Measurements from ENCODE around the gene PGLYRP3. TPM values are rescaled to one million over a fixed set of nuclear protein-coding genes. Genes with fewer than 3 reads are reported as not detected.
"Not testable (repeated sequence)": the region's sequence is repeated elsewhere in the genome, so short reads cannot be mapped to it uniquely, and the experiment has no call there.

The PGLYRP3 gene
- total RNA-seq, 1 donor from 2014 or later = not detected

- intact Hi-C loops (cut with DNase I) = no loop called here
- no peak overlapping the region for H3K4me3 ChIP-seq
- H3K27me3 ChIP-seq = no peaks in the 10 kb centered on the region
- H3K9me3 ChIP-seq = peaks cover 0 to 1% of the 10 kb centered on the region in 2 donors
- H3K4me1 ChIP-seq = no peaks in the 10 kb centered on the region
- no peaks in the 10 kb centered on the region for H3K36me3 ChIP-seq
- no peak overlapping the region for H3K27ac ChIP-seq
- TF ChIP-seq, protein P1, sequence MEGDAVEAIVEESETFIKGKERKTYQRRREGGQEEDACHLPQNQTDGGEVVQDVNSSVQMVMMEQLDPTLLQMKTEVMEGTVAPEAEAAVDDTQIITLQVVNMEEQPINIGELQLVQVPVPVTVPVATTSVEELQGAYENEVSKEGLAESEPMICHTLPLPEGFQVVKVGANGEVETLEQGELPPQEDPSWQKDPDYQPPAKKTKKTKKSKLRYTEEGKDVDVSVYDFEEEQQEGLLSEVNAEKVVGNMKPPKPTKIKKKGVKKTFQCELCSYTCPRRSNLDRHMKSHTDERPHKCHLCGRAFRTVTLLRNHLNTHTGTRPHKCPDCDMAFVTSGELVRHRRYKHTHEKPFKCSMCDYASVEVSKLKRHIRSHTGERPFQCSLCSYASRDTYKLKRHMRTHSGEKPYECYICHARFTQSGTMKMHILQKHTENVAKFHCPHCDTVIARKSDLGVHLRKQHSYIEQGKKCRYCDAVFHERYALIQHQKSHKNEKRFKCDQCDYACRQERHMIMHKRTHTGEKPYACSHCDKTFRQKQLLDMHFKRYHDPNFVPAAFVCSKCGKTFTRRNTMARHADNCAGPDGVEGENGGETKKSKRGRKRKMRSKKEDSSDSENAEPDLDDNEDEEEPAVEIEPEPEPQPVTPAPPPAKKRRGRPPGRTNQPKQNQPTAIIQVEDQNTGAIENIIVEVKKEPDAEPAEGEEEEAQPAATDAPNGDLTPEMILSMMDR (IDR thresholded peaks at IDR 0.05) = no peak
- DNase-seq (ENCODE audit: low spot score in 2 of 2) = no peak
Observed at GRCh38 chr1:153336650-153337049, 23.9 kb upstream of the PGLYRP3 start.

DNA sequence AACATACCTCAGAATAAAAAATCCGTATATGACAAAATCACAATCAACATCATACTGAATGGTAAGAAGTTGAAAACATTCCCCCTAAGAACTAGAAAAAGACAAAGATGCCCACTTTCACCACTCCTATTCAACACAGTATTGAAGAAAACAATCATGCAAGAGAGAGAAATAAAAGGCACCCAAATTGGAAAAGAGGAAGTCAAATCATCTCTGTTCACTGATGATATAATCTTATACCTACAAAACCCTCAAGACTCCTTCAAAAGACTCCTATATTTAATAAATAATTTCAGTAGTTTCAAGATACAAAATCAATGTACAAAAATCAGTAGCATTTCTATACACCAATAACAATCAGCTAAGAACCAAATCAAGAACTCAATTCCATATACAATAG is 21.1 kb upstream of the PGLYRP3 start:
- H3K9me3 ChIP-seq = peaks cover 0 to 13% of the 10 kb centered on the region in 2 donors
- TF ChIP-seq, protein P1 (IDR thresholded peaks at IDR 0.05) = no peak
- no peaks in the 10 kb centered on the region for H3K4me1 ChIP-seq
- no peaks in the 10 kb centered on the region for H3K36me3 ChIP-seq
- DNase-seq (ENCODE audit: low spot score in 2 of 2) = no peak
- no peak overlapping the region for H3K4me3 ChIP-seq
- intact Hi-C loops (cut with DNase I) = no loop called here
- H3K27ac ChIP-seq = no peak overlapping the region
- no peaks in the 10 kb centered on the region for H3K27me3 ChIP-seq

DNA sequence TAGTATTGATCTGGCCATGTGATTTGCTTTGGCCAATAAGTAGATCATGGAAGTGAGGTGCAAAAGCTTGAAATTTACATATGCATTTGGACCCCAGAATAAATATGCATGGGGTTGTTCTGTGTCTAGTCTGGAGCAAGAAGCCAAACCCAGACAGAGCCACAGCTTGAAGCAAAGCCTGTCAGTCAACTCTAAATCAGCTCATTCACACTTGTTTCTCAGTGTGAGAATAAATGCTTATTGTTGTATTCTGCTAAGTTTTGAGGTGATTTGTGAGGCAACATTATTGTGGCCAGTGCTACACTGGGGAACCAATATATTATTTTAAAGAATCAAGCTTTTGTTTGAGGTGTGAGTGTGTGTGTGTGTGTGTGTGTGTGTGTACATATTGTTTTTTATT is 12.2 kb upstream of the PGLYRP3 start:
- TF ChIP-seq, protein P1 (IDR thresholded peaks at IDR 0.05) = no peak
- H3K9me3 ChIP-seq = peaks cover 0 to 42% of the 10 kb centered on the region in 2 donors
- intact Hi-C loops (cut with DNase I) = no loop called here

GRCh38 chr1:153322568-153322967 is 9.8 kb upstream of the PGLYRP3 start:
- H3K9me3 ChIP-seq = peaks cover 0 to 34% of the 10 kb centered on the region in 2 donors
- TF ChIP-seq, protein P1 (IDR thresholded peaks at IDR 0.05) = no peak
- no peaks in the 10 kb centered on the region for H3K27me3 ChIP-seq
- intact Hi-C loops (cut with DNase I) = no loop called here
- H3K4me1 ChIP-seq = no peaks in the 10 kb centered on the region
- H3K27ac ChIP-seq = no peak overlapping the region
- H3K36me3 ChIP-seq = no peaks in the 10 kb centered on the region
- no peak overlapping the region for H3K4me3 ChIP-seq
- DNase-seq (ENCODE audit: low spot score in 2 of 2) = no peak

More for the DNA sequence above, 12.2 kb upstream of the PGLYRP3 start:
- H3K36me3 ChIP-seq = no peaks in the 10 kb centered on the region
- no peak overlapping the region for H3K4me3 ChIP-seq
- H3K27ac ChIP-seq = no peak overlapping the region
- no peaks in the 10 kb centered on the region for H3K4me1 ChIP-seq
- no peaks in the 10 kb centered on the region for H3K27me3 ChIP-seq
- DNase-seq (ENCODE audit: low spot score in 2 of 2) = no peak

DNA sequence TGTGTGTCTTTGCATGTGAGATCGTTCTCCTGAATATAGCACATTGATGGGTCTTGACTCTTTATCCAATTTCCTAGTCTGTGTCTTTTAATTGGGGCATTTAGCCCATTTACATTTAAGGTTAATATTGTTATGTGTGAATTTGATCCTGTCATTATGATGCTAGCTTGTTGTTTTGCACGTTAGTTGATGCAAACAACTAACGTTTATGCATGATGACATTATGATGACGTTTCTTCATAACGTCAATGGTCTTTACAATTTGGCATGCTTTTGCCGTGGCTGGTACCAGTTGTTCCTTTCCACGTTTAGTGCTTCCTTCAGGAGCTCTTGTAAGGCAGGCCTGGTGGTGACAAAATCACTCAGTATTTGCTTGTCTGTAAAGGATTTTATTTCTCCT is 5.4 kb upstream of the PGLYRP3 start:
- H3K36me3 ChIP-seq; DNase-seq (ENCODE audit: low spot score in 2 of 2); intact Hi-C loops (cut with DNase I); H3K27ac ChIP-seq; H3K4me3 ChIP-seq; H3K27me3 ChIP-seq; H3K4me1 ChIP-seq: not testable (repeated sequence)
- H3K9me3 ChIP-seq = peaks cover 0 to 17% of the 10 kb centered on the region in 2 donors

- H3K27me3 ChIP-seq; H3K4me3 ChIP-seq; H3K27ac ChIP-seq; H3K4me1 ChIP-seq; DNase-seq (ENCODE audit: low spot score in 2 of 2); H3K9me3 ChIP-seq; intact Hi-C loops (cut with DNase I); H3K36me3 ChIP-seq: not testable (repeated sequence)
Observed at GRCh38 chr1:153316013-153316412, 3.3 kb upstream of the PGLYRP3 start.

DNA sequence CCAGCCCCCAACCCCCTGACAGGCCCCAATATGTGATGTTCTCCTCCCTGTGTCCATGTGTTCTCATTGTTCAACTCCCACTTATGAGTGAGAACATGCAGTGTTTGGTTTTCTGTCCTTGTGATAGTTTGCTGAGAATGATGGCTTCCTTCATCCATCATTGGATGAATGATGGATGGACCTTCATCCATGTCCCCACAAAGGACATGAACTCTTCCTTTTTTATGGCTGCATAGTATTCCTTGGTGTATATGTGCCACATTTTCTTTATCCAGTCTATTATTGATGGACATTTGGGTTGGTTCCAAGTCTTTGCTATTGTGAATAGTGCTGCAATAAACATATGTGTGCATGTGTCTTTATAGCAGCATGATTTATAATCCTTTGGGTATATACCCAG is 1.6 kb upstream of the PGLYRP3 start:
- H3K27me3 ChIP-seq; H3K36me3 ChIP-seq; H3K27ac ChIP-seq; DNase-seq (ENCODE audit: low spot score in 2 of 2); H3K9me3 ChIP-seq; H3K4me3 ChIP-seq; intact Hi-C loops (cut with DNase I); H3K4me1 ChIP-seq: not testable (repeated sequence)
